Smooth muscle cell (in vitro differentiated cells): ENCODE data around the gene CCNB1IP1. TPM values are rescaled to one million over a fixed set of nuclear protein-coding genes. Genes with fewer than 3 reads are reported as not detected.

Experiments
- DNase-seq: peaks from one replicate; lab custom pipeline; 2025; ENCODE audit not compliant: unreplicated experiment; lab: John Stamatoyannopoulos, UW
- H2AFZ ChIP-seq: fragments of 200-600 bp; sonication (generic); 2 replicates; pipeline ENCODE4 v1.6.0; 2016; ENCODE audit warnings: antibody characterized with exemption, low read depth, mild to moderate bottlenecking
- H3F3A ChIP-seq: fragments of 200-600 bp; sonication (generic); 2 replicates; pipeline ENCODE4 v1.6.0; 2017; ENCODE audit warnings: antibody characterized with exemption, low read depth
- H3K27ac ChIP-seq: fragments of 200-600 bp; sonication (generic); 2 replicates; pipeline ENCODE4 v1.5.1; 2016; ENCODE audit warnings: low read depth, mild to moderate bottlenecking
- H3K27me3 ChIP-seq: fragments of 200-600 bp; sonication (generic); 2 replicates; pipeline ENCODE4 v1.6.1; 2016; ENCODE audit warnings: low read depth, mild to moderate bottlenecking
- H3K36me3 ChIP-seq: fragments of 200-600 bp; sonication (generic); 2 replicates; pipeline ENCODE4 v1.5.1; 2016; ENCODE audit warnings: low read depth
- H3K4me1 ChIP-seq: fragments of 200-600 bp; sonication (generic); 2 replicates; pipeline ENCODE4 v1.5.1; 2016; ENCODE audit warnings: low read depth
- H3K4me2 ChIP-seq: fragments of 200-600 bp; sonication (generic); 2 replicates; pipeline ENCODE4 v1.6.0; 2016; ENCODE audit warnings: mild to moderate bottlenecking
- H3K4me3 ChIP-seq: fragments of 200-600 bp; sonication (generic); 2 replicates; pipeline ENCODE4 v1.5.1; 2016; ENCODE audit warnings: mild to moderate bottlenecking
- H3K79me2 ChIP-seq: fragments of 200-600 bp; sonication (generic); 2 replicates; pipeline ENCODE4 v1.6.0; 2016; ENCODE audit warnings: low read depth, mild to moderate bottlenecking
- H3K9ac ChIP-seq: fragments of 200-600 bp; sonication (generic); 2 replicates; pipeline ENCODE4 v1.6.0; 2016; ENCODE audit warnings: low read depth
- H3K9me3 ChIP-seq: fragments of 200-600 bp; sonication (generic); replicated peaks from 2 replicates; pipeline ENCODE4 v1.5.1; 2016; ENCODE audit warnings: low read depth
- H4K20me1 ChIP-seq: fragments of 200-600 bp; sonication (generic); 2 replicates; pipeline ENCODE4 v1.6.0; 2016; ENCODE audit warnings: low read depth
- whole genome bisulfite sequencing: methylation state at CpG from one replicate; pipeline ENCODE4 v1.1.7; 2016; ENCODE audit warnings: low lambda C conversion rate; 5-methylcytosine and 5-hydroxymethylcytosine counted together
- polyA plus RNA-seq: library from polyadenylated mRNA; unstranded; fragments of >200 nt; fragmentation: Nextera tagmentation; extraction: Ambion mirVana; gene quantifications from 2 replicates; pipeline ENCODE4 v1.2.1, GENCODE V29; 2016
- total RNA-seq: library from RNA; depleted of rRNA; stranded (reverse); fragments of >200 nt; gene quantifications from 2 replicates; pipeline ENCODE4 v1.2.3, GENCODE V29; 2014
- TF ChIP-seq, protein P1 (sequence below): fragments of 200-600 bp; sonication (generic); IDR thresholded peaks from 2 replicates; pipeline ENCODE4 v1.5.1; 2017; ENCODE audit warnings: borderline replicate concordance, mild to moderate bottlenecking, antibody characterized with exemption; ENCODE audit not compliant: insufficient read depth, poor library complexity, severe bottlenecking

Gene CCNB1IP1
- total and polyA plus RNA-seq, 2 experiments from 2014 or later, result 16.3 to 70.4 TPM

DNA sequence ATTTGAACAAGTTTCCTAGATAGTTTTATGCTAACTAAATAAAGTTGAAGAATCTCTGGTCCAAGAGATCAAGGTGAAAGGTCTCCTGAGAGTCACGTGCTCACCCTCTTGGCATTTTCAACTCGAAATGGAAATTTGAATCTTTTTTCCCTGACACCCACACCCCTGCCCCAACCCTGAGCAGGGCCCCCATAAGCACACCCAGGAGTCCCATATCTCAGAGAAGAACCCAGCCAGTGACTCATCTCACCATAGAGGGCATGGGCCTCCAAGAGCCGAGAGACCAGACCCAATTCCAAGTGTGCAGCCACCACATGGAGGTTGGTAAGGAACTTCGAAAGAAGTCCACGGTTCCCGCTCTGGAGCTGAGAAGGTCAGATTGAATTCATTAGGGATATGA is 47.6 kb upstream of the CCNB1IP1 start:
- DNase-seq, result no peak
- Histone ChIP-seq H3K4me3 (no peak overlapping the region), H3K79me2 (no peaks in the 10 kb centered on the region), H2AFZ (no peak overlapping the region), H3F3A (no peaks in the 10 kb centered on the region), H3K27ac (no peak overlapping the region), H3K27me3 (no peaks in the 10 kb centered on the region), H4K20me1 (no peaks in the 10 kb centered on the region), H3K4me1 (no peaks in the 10 kb centered on the region), H3K4me2 (no peak overlapping the region), H3K9me3 (no peaks in the 10 kb centered on the region), H3K36me3 (peaks cover 6% of the 10 kb centered on the region), H3K9ac (no peak overlapping the region)
- WGBS, result 92% methylated on average over 6 of the region's 6 CpGs
- TF ChIP-seq, protein P1, sequence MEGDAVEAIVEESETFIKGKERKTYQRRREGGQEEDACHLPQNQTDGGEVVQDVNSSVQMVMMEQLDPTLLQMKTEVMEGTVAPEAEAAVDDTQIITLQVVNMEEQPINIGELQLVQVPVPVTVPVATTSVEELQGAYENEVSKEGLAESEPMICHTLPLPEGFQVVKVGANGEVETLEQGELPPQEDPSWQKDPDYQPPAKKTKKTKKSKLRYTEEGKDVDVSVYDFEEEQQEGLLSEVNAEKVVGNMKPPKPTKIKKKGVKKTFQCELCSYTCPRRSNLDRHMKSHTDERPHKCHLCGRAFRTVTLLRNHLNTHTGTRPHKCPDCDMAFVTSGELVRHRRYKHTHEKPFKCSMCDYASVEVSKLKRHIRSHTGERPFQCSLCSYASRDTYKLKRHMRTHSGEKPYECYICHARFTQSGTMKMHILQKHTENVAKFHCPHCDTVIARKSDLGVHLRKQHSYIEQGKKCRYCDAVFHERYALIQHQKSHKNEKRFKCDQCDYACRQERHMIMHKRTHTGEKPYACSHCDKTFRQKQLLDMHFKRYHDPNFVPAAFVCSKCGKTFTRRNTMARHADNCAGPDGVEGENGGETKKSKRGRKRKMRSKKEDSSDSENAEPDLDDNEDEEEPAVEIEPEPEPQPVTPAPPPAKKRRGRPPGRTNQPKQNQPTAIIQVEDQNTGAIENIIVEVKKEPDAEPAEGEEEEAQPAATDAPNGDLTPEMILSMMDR, result no peak

DNA sequence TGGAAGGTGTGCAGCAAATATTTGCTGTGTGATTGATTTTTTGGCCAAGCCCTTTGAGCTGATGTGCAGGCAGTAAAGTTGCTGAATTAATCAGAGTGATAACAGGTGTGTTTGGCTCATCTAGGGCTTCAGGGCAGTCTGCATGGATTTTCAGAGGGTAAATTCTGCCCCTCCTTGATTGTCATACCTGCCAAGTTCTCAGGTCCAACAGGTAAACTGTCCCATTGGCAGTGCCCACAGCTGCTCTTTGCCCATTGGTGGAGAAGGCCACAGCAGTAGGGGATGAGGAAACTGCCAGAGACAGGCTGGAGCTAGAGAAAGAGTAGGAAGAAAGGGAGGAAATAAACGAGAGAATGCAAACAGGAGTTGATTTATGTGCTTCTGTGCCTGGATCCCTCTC is 46.7 kb upstream of the CCNB1IP1 start:
- TF ChIP-seq, protein P1, result no peak
- H3K27me3 ChIP-seq, result no peaks in the 10 kb centered on the region
- DNase-seq, result no peak
- H2AFZ ChIP-seq, result no peak overlapping the region
- H3K36me3 ChIP-seq, result peaks cover 6% of the 10 kb centered on the region
- no peaks in the 10 kb centered on the region for H3K4me1 ChIP-seq
- 79% methylated on average over 1 of the region's 1 CpG for WGBS
- H4K20me1 ChIP-seq, result no peaks in the 10 kb centered on the region
- H3K4me2 ChIP-seq, result no peak overlapping the region
- H3K9me3 ChIP-seq, result no peaks in the 10 kb centered on the region
- H3F3A ChIP-seq, result no peaks in the 10 kb centered on the region
- H3K79me2 ChIP-seq, result no peaks in the 10 kb centered on the region
- no peak overlapping the region for H3K4me3 ChIP-seq
- H3K27ac ChIP-seq, result no peak overlapping the region
- no peak overlapping the region for H3K9ac ChIP-seq

DNA sequence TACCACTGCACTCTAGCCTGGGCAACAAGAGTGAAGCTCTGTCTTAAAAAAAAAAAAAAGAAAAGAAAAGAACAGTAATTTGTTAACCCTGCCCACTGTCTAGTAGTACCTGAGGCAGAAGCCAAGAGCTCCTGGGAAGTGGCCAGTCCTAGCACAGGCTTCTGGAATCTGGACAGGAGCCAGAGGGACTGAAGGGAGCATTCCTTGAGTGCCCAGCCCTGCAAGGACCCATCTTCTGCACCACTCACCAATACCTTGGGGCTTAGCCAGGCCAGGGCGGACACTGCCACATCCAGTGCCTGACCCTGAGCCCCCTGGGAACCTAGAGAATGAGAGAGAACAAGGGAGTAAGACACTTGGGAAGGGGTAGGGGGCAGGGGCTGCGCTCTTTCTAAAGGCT is 44.1 kb upstream of the CCNB1IP1 start:
- no peak for DNase-seq
- Histone ChIP-seq H3K9ac (no peak overlapping the region), H3K4me2 (no peak overlapping the region), H3F3A (no peaks in the 10 kb centered on the region), H3K4me1 (no peaks in the 10 kb centered on the region), H2AFZ (no peak overlapping the region), H3K27me3 (no peaks in the 10 kb centered on the region), H3K4me3 (no peak overlapping the region), H3K9me3 (no peaks in the 10 kb centered on the region), H4K20me1 (no peaks in the 10 kb centered on the region), H3K79me2 (no peaks in the 10 kb centered on the region), H3K36me3 (peaks cover 13% of the 10 kb centered on the region), H3K27ac (no peak overlapping the region)
- 95% methylated on average over 2 of the region's 2 CpGs for WGBS
- TF ChIP-seq, protein P1, result no peak

DNA sequence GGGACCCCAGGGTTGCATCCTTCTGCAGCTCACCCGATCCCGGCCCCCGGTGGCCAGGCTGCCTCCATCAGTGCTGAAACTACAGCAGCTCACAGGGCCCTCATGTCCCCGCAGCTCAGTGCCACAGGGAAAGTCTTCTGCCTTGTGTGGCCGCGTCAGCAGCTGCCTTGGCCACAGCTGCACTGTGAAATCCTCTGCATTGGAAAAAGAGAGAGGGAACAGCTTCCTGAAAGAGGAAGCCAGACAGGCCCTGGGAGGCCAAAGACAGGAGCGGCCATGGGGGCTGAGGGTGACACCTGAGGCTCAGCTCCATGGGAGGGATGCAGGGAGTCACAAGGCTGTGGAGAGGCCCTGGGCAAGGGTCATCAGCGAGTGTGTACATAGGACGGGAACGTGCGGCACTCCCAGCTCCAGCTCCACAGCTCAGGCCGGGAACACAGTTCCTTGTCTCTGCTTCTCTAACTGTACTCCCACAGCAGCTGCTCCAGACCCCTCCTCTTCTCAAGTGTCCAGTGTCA is 43.1 kb upstream of the CCNB1IP1 start:
- no peaks in the 10 kb centered on the region for H3K79me2 ChIP-seq
- H3K9me3 ChIP-seq, result no peaks in the 10 kb centered on the region
- no peaks in the 10 kb centered on the region for H3K4me1 ChIP-seq
- H3K4me2 ChIP-seq, result no peak overlapping the region
- no peaks in the 10 kb centered on the region for H3F3A ChIP-seq
- H3K9ac ChIP-seq, result no peak overlapping the region
- TF ChIP-seq, protein P1, result no peak
- H2AFZ ChIP-seq, result no peak overlapping the region
- WGBS, result 96% methylated on average over 12 of the region's 12 CpGs
- H3K27me3 ChIP-seq, result no peaks in the 10 kb centered on the region
- H3K4me3 ChIP-seq, result no peak overlapping the region
- DNase-seq, result no peak
- no peaks in the 10 kb centered on the region for H4K20me1 ChIP-seq
- peaks cover 21% of the 10 kb centered on the region for H3K36me3 ChIP-seq
- H3K27ac ChIP-seq, result no peak overlapping the region
